ENCODE results near the gene CASP5.
A peak's percentile ranks its signal among the peaks of the same experiment; 100 is the strongest.

The CASP5 gene

DNA sequence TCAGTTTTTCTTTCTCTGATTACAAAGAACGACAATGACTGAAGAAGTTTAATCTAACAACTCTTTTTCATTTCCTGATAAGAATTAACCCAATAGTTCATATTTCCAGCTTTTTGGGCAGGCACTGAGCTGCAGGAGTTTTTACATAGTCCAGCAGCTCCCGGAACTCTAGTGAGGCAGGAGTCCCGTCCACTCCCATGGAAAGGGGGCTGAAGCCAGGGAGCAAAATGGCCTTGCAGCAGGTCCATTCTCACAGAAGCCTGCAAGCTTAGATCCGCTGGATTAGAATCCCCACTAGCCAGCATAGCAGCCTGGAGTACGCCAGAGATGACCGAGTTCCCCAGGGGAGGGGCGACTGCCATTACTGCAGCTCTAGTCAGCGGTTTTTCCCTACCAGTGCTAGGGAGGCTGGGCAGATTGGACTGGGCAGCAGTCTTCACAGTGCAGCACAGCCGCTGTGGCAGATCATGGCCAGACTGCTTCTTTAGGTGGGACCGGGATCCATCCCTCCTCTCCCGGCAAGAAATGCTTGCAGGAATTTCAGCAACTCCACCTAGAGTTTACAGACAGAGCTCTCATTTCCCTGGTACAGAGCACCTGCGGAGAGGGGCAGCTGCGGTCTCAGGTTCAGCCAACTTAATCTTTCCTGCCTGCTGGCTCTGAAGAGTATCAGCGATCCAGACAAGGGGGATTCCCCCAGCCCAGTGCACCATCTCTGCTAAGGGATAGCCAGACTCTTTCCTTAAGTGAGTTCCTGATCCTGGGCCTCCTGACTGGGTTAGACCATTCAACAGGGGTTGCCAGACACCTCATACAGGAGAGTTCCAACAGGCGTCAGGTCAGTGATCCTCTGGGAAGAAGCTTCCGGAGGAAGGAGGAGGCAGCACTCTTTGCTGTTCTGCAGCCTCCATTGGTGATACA, 53.9 kb downstream of the CASP5 start:
- H3K27ac ChIP-seq (ENCODE audit: low read depth, low read length, poor library complexity, severe bottlenecking), result no peak overlapping the region
- peak overlapping the region; percentile 84; the same call in 1 of the 2 replicates for H2AFZ ChIP-seq (ENCODE audit: low read length)
- no peaks in the 10 kb centered on the region for H3K27me3 ChIP-seq (ENCODE audit: insufficient read depth, low read length)
- no peaks in the 10 kb centered on the region for H3F3A ChIP-seq (ENCODE audit: insufficient read depth, low read length)
- H4K20me1 ChIP-seq (ENCODE audit: insufficient read depth, low read length), result no peaks in the 10 kb centered on the region
- H3K4me2 ChIP-seq (ENCODE audit: low read length), result 0 out of 2 replicates have a peak overlapping the region, but pooled peaks have one; percentile 61
- TF ChIP-seq EZH2 (IDR thresholded peaks at IDR 0.05; ENCODE audit: borderline replicate concordance, low read length) (no peak), CTCF (IDR thresholded peaks at IDR 0.05; ENCODE audit: low read length) (no peak)
- H3K4me1 ChIP-seq (ENCODE audit: insufficient read depth, low read length, severe bottlenecking), result peaks cover 5% of the 10 kb centered on the region
- no peaks in the 10 kb centered on the region for H3K9me2 ChIP-seq (ENCODE audit: low read depth, low read length)
- H3K4me3 ChIP-seq (ENCODE audit: low read depth, low read length, poor library complexity, severe bottlenecking), result peak overlapping the region; percentile 48
- H3K79me2 ChIP-seq (ENCODE audit: insufficient read depth, low read length), result no peaks in the 10 kb centered on the region
- H3K9ac ChIP-seq (ENCODE audit: low read length), result no peak overlapping the region
- H3K9me3 ChIP-seq (ENCODE audit: low read length), result no peaks in the 10 kb centered on the region
- no peaks in the 10 kb centered on the region for H3K36me3 ChIP-seq (ENCODE audit: insufficient read depth, low read length)

DNA sequence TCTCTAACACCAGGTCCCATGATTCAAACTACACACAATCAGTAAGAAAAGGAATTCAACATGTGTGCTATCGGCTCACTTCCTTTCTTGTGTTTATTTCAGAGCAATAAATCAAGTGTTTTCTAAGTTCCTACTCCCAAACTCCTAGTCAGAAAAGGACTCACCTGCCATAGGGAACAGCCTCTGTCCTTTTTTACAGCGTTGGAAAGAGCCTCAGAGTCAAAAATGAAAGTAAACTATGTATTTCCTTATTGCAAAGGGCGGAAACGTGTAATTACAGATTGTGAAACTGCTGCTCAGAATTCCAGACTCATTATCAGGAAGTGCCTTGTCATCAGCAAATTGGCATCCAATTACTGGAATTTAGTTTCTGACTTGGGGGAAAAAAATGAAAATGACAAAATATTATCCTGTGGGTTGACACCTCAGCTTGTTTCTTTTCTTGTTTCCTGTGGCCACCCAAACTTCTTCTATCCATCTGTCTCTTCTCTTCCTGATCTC, 54.6 kb downstream of the CASP5 start, which contains the start of gene CASP4:
TSS of gene CASP4 (minus strand) at position 220 of the 501 bp plus-strand sequence. CDS start at position 171, 49 bp downstream.
- Histone ChIP-seq H4K20me1 (ENCODE audit: insufficient read depth, low read length) (no peaks in the 10 kb centered on the region), H3K9me2 (ENCODE audit: low read depth, low read length) (no peaks in the 10 kb centered on the region), H3K79me2 (ENCODE audit: insufficient read depth, low read length) (no peaks in the 10 kb centered on the region), H3K9ac (ENCODE audit: low read length) (no peak within 1 kb of the TSS), H3K27me3 (ENCODE audit: insufficient read depth, low read length) (no peaks in the 10 kb centered on the region), H3K27ac (ENCODE audit: low read depth, low read length, poor library complexity, severe bottlenecking) (no peak within 1 kb of the TSS), H3K4me1 (ENCODE audit: insufficient read depth, low read length, severe bottlenecking) (peaks cover 5% of the 10 kb centered on the region), H3K9me3 (ENCODE audit: low read length) (no peaks in the 10 kb centered on the region), H3K36me3 (ENCODE audit: insufficient read depth, low read length) (no peaks in the 10 kb centered on the region), H2AFZ (ENCODE audit: low read length) (peak within 1 kb of the TSS; percentile 84), H3K4me2 (ENCODE audit: low read length) (peak within 1 kb of the TSS; percentile 61), H3F3A (ENCODE audit: insufficient read depth, low read length) (no peaks in the 10 kb centered on the region), H3K4me3 (ENCODE audit: low read depth, low read length, poor library complexity, severe bottlenecking) (peak within 1 kb of the TSS; percentile 48)
- TF ChIP-seq EZH2 (IDR thresholded peaks at IDR 0.05; ENCODE audit: borderline replicate concordance, low read length), result no peak
- no peak for TF ChIP-seq CTCF (IDR thresholded peaks at IDR 0.05; ENCODE audit: low read length)

DNA sequence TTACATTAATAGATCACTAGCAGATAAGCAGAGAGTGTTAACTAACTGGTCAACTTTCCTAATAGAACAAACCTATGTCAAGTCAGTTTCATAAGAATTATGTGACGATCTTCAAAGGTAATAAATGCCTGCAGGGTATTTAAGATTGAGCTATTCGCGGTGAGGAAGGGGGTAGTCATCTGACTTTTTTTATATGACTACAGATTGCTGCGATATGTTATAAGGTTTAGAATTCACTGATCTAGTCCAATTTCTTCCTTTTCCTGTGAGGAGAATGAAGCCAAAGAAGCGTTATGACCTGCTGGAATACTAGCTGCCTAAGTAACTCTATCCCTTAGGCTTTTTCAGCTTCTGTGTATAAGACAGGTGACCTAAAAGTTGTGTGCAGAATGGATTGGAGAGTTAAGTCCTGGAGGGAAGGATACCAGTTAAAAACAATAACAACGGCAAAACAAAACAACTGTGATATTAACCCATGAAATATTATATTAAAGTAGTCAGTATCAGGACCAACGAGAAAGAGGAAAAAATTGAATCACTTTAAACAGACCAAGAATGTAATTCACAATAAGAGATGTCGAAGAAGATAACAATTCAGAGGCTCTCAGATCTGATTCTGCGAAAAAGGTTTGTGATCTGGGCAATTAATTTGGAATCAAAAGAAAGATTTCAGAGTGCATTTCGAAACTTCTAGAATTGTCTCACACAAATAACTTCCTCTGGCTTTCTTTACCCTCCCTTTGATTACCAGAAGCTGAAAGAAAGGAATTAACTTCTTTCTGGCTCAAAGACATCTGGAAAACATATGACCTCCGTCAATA, 55.2 kb downstream of the CASP5 start:
- TF ChIP-seq CTCF (IDR thresholded peaks at IDR 0.05; ENCODE audit: low read length), result no peak
- no peak for TF ChIP-seq EZH2 (IDR thresholded peaks at IDR 0.05; ENCODE audit: borderline replicate concordance, low read length)
- Histone ChIP-seq H3K9ac (ENCODE audit: low read length) (no peak overlapping the region), H3K4me1 (ENCODE audit: insufficient read depth, low read length, severe bottlenecking) (peaks cover 5% of the 10 kb centered on the region), H2AFZ (ENCODE audit: low read length) (peak overlapping the region; percentile 84), H3K9me2 (ENCODE audit: low read depth, low read length) (no peaks in the 10 kb centered on the region), H3K9me3 (ENCODE audit: low read length) (no peaks in the 10 kb centered on the region), H3K4me2 (ENCODE audit: low read length) (peak overlapping the region; percentile 61), H3K27ac (ENCODE audit: low read depth, low read length, poor library complexity, severe bottlenecking) (no peak overlapping the region), H3K4me3 (ENCODE audit: low read depth, low read length, poor library complexity, severe bottlenecking) (peak overlapping the region; percentile 48), H3F3A (ENCODE audit: insufficient read depth, low read length) (no peaks in the 10 kb centered on the region), H4K20me1 (ENCODE audit: insufficient read depth, low read length) (no peaks in the 10 kb centered on the region), H3K79me2 (ENCODE audit: insufficient read depth, low read length) (no peaks in the 10 kb centered on the region), H3K27me3 (ENCODE audit: insufficient read depth, low read length) (no peaks in the 10 kb centered on the region), H3K36me3 (ENCODE audit: insufficient read depth, low read length) (no peaks in the 10 kb centered on the region)
